DMS 273 (cell line): ENCODE data around the gene PCDHGA6.
"Not testable (repeated sequence)": the region's sequence is repeated elsewhere in the genome, so short reads cannot be mapped to it uniquely, and the experiment has no call there.

ENCODE experiments used
- DNase-seq: peaks from one replicate; lab custom pipeline; 2025; ENCODE audit not compliant: unreplicated experiment; lab: John Stamatoyannopoulos, UW

Gene PCDHGA6

GRCh38 chr5:141392429-141393198, 18.9 kb downstream of the PCDHGA6 start, which contains the start of gene PCDHGA8:
Gene PCDHGA8 (plus strand): TSS chr5:141392633. CDS start chr5:141392814, 181 bp downstream.
- DNase-seq = peak; percentile 46

- DNase-seq = no peak
Observed at GRCh38 chr5:141393267-141393666, 19.6 kb downstream of the PCDHGA6 start.

- not testable (repeated sequence) for DNase-seq
Observed at GRCh38 chr5:141394401-141395187, 20.9 kb downstream of the PCDHGA6 start.

- not testable (repeated sequence) for DNase-seq
Observed at GRCh38 chr5:141397756-141398551, 24.3 kb downstream of the PCDHGA6 start, which contains the start of gene PCDHGB5. Gene PCDHGB5 (plus strand): TSS chr5:141397947. CDS start chr5:141398128, 181 bp downstream.

GRCh38 chr5:141398608-141399007, 24.9 kb downstream of the PCDHGA6 start:
- no peak for DNase-seq

GRCh38 chr5:141399555-141400258, 26.0 kb downstream of the PCDHGA6 start:
- no peak for DNase-seq

- DNase-seq = peak; percentile 51
Observed at GRCh38 chr5:141402553-141403243, 29.0 kb downstream of the PCDHGA6 start, which contains the start of gene PCDHGA9. Gene PCDHGA9 (plus strand): TSS chr5:141402778. CDS start chr5:141402953, 175 bp downstream.

- DNase-seq = no peak
Observed at GRCh38 chr5:141403387-141403786, 29.7 kb downstream of the PCDHGA6 start.

GRCh38 chr5:141407790-141408505, 34.3 kb downstream of the PCDHGA6 start, which contains the start of gene PCDHGB6:
Gene PCDHGB6 (plus strand): TSS chr5:141408021. CDS start chr5:141408203, 182 bp downstream.
- DNase-seq = not testable (repeated sequence)

GRCh38 chr5:141409598-141410306, 36.1 kb downstream of the PCDHGA6 start:
- no peak for DNase-seq

GRCh38 chr5:141411575-141411974, 37.9 kb downstream of the PCDHGA6 start:
- DNase-seq = no peak

GRCh38 chr5:141412854-141413539, 39.3 kb downstream of the PCDHGA6 start, which contains the start of gene PCDHGA10:
Gene PCDHGA10 (plus strand): TSS chr5:141412987. CDS start chr5:141413176, 189 bp downstream.
- DNase-seq = peak; percentile 84

GRCh38 chr5:141413540-141414069, 39.9 kb downstream of the PCDHGA6 start:
- DNase-seq = peak; percentile 22

- DNase-seq = not testable (repeated sequence)
Observed at GRCh38 chr5:141414548-141415274, 41.0 kb downstream of the PCDHGA6 start.

GRCh38 chr5:141415275-141415618, 41.6 kb downstream of the PCDHGA6 start:
- DNase-seq = not testable (repeated sequence)

GRCh38 chr5:141417494-141418172, 43.9 kb downstream of the PCDHGA6 start, which contains the start of gene PCDHGB7:
Gene PCDHGB7 (plus strand): TSS chr5:141417677. CDS start chr5:141417860, 183 bp downstream.
- peak; percentile 25 for DNase-seq
